COLO668 (cell line): ENCODE data around the gene ALDH9A1.

Source experiments
- DNase-seq: peaks from one replicate; lab custom pipeline; 2025; ENCODE audit not compliant: unreplicated experiment; lab: John Stamatoyannopoulos, UW

Gene ALDH9A1

DNA sequence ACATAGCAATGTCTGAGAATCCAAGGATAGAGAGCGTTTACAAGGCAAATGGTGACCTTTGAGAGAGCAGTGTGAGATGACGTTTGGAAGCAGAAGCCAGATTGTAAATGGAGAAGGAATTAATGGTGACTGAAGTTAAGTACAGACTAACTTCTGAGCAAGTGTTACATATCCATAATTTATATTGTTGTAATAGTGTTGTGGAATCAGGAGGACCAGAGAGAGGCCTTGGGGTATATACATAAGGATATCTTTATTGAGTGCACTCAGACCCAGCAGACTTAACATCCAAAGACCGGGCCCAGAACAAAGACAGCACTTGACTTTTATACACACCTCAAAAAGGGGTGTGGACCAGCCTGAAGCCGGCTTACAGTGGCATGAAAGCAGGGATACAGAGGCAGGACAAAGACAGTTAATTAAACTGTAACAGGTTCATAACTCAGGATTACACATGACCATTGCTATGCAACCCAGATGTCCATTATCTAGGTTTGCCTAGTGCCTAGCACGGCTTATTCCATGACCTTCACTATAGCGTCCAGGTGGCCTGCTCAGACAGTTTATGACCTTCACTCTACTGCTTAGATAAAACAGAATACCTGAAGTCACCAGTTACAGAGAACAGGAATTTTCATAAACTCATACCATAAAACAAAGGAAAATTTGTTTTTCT lies 70.1 kb downstream of the ALDH9A1 start:
- DNase-seq: no peak

DNA sequence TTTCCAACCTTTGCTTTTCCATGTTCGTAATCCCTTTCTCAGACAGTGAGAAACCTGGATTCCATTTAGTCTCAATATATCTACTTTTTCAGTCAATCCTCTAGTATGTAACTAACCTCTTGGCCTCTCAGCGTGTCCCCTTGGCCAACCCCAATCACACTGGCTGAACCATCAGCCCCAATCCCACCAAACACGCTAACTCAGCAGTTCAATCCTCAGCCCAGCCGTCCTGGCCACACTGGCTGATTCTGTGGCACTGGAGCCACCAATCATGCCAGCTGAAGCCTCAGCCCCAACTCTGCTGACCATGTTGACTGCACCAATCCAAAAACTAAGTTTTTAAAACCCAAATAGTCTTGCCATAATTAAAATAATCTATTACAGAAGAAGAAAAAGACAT lies 73.9 kb downstream of the ALDH9A1 start:
- no peak for DNase-seq

DNA sequence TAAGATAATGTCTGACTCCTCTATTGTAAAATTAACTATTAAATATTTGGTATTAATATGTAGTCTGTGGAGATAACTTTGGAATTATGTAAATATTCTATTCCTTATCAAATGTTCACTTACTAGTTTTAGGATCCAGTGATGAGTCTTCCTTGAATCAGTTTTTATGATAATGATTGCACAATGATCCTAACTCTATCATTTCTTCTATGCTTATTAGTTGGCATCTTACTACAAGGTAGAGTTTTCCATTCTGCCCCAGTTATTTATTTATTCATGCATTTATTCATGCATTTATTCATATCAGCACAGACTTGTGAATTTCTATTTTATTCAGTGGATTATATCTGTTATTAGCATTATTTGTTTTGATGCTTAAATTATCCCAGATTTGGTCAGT lies 74.7 kb downstream of the ALDH9A1 start:
- DNase-seq: no peak

DNA sequence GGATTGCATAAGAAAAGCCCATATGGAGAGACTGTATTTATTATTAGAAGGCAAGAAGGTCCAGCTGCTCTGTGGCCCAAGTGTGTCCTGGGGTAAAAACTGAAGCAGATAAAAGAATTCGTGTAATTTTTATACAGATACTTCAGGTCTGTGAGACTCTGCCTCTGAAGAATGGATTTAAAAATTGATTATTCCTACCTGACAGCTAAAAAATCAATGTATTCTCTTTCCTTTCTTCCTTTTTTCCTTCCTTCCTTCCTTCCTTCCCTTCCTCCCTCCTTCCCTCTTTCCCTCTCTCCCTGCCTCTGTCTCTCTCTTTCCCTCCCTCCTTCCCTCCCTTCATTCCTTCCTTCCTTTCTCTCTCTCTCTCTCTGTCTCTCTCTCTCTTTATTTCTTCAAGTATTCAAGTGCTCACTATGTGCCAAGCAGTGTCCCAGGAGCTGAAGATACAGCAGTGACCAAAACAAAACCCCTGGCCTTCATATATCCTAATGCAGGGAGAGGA lies 78.7 kb downstream of the ALDH9A1 start:
- DNase-seq: no peak

DNA sequence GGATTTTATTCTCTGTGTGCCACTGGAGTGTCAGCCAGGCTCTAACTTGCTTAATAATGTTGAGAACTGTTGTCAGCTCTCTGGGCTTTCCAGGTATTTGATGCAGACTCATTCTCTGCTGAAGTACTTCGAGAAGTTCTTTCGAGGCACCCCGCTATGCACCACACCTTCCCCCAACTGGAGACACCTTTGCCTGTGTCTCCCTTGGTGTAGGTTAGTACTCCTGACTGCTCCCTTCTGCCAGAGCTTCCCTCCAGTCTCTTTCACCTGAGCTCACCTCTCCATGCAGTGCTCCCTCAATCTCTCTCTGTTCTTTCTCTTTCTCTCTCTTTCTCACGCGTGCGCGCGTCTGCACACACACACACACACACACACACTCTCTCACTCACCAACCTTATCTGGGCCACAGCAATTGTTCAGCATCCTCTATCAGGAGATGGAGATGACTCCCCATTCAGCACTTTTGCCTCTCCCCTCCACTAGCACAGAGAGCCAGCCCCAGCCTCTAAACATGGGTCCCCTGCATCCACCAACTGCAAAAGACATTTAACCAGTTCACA lies 81.3 kb downstream of the ALDH9A1 start:
- no peak for DNase-seq

DNA sequence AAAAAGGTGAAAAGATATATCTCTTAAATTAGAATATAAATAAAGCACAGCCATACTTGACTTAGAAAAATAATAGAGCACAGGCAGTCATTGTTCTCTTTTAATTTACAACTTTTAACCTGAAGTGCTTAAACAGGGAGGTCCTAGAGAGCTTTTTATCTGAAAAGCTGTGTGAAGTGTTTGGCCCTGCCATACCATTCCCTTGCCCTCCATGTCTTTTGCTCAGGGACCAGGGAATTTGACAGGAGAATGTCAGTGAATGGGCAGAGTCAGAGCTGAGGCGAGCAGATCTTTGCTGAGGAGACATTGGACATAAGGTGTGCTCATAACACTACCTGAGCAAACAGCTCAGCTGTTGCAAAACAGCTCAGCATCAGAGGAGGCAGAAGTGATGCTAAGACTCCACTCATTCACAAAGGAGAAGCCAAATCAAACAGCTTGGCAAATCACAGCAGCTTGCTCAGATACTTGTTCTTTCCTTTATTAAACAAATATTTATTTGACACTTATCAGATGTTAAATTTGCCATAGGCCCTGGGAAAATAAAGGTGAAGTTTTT lies 82.2 kb downstream of the ALDH9A1 start:
- no peak for DNase-seq
